ENCODE data around the gene A3GALT2. TPM values are rescaled to one million over a fixed set of nuclear protein-coding genes. Genes with fewer than 3 reads are reported as not detected.
A peak's percentile ranks its signal among the peaks of the same experiment; 100 is the strongest.

A3GALT2 gene
- total RNA-seq, 1 donor from 2014 or later, result not detected

DNA sequence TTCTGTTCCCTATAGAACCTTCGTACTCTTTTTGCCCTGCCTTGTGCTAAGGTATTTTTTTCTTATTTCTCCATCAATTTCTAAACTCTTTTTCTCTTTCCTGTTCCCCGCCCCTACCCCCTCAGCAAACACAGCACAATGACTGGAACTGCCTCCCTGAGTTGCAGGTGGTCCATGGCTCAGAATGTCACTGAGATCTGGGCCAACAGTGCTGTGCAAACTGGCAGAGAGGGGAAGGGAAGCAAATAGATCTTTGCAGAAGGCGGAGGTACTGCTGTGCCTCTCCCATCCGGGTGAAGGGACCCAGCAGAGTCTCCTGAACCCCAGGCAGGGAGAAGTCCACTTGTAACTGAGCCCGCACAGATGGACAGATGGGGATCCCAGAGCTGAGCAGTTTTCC, 32.6 kb upstream of the A3GALT2 start:
- Histone ChIP-seq H3K36me3 (ENCODE audit: control insufficient read depth in 3 of 3, insufficient read depth in 3 of 3, low read length in 3 of 3) (peaks cover 6 to 20% (median 10%) of the 10 kb centered on the region in 3 donors), H3K27me3 (ENCODE audit: control insufficient read depth in 3 of 3, insufficient read depth in 3 of 3, low read length in 3 of 3) (no peaks in the 10 kb centered on the region), H3K4me3 (ENCODE audit: low read length in 3 of 3) (no peak overlapping the region), H3K9me3 (ENCODE audit: control insufficient read depth in 3 of 3, low read length in 3 of 3) (no peaks in the 10 kb centered on the region), H3K27ac (ENCODE audit: low read depth, low read length) (no peak overlapping the region), H3K4me1 (ENCODE audit: control insufficient read depth in 3 of 3, insufficient read depth in 3 of 3, low read length in 3 of 3) (peaks cover 5 to 12% (median 8%) of the 10 kb centered on the region in 3 donors), H3K9ac (ENCODE audit: low read depth in 1 of 3, low read length in 3 of 3) (no peak overlapping the region)

DNA sequence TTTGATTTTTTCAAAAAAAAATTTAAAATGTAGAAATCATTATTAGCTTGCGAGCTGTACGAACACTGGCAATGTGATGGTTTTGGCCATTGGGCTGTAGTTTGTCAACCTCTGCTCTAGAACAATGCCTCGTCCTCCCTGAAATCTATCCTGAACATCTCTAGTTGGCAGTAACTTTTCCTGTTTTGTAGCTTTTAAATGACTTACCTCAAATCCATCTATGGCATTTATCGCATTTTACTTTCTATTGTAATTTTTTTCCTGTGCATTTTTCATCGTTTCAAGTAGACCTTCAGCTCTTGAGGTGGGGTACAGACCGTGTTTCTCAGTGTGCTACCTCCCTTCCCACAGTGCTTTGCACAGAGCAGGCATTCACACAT, 30.4 kb upstream of the A3GALT2 start:
- Histone ChIP-seq H3K9ac (ENCODE audit: low read depth in 1 of 3, low read length in 3 of 3) (no peak overlapping the region), H3K27me3 (ENCODE audit: control insufficient read depth in 3 of 3, insufficient read depth in 3 of 3, low read length in 3 of 3) (no peaks in the 10 kb centered on the region), H3K27ac (ENCODE audit: low read depth, low read length) (no peak overlapping the region), H3K4me1 (ENCODE audit: control insufficient read depth in 3 of 3, insufficient read depth in 3 of 3, low read length in 3 of 3) (peaks cover 27 to 35% (median 31%) of the 10 kb centered on the region in 3 donors), H3K4me3 (ENCODE audit: low read length in 3 of 3) (no peak overlapping the region), H3K36me3 (ENCODE audit: control insufficient read depth in 3 of 3, insufficient read depth in 3 of 3, low read length in 3 of 3) (peaks cover 6 to 17% (median 10%) of the 10 kb centered on the region in 3 donors), H3K9me3 (ENCODE audit: control insufficient read depth in 3 of 3, low read length in 3 of 3) (no peaks in the 10 kb centered on the region)

DNA sequence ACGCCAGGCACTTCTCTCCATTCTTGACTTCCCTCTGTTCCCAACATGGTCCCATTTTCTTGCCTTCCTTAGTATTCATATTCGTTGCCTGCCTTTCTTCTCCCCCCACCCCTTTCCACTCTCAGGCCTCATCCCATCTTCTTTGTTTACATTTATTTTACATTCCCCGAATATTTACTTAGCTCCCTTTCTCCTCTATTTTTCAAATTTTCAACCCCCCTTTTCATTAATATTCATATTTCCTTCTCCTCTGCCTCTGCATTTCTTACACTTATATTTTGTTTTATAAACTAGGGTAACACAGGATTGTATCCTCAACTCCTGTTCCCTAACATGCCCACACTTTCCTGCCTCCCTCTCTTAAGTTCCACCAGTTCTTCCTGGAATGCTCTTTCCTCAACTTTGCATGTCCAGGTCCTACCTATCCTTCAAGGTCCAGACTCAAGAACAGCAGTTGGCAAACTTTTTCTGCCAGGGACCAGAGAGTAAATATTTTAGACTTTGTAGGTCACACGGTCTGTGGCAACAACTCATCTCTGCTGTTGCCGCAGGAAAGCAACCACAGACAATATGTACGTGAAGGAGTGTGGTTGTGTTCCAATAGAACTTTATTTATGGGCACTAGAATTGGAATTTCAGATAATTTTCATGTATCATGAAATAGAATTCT, 29.8 kb upstream of the A3GALT2 start:
- H3K9me3 ChIP-seq (ENCODE audit: control insufficient read depth in 3 of 3, low read length in 3 of 3), result no peaks in the 10 kb centered on the region
- peak overlapping the region; percentile 77 to 90 (median 88) for H3K9ac ChIP-seq (ENCODE audit: low read depth in 1 of 3, low read length in 3 of 3)
- no peaks in the 10 kb centered on the region for H3K27me3 ChIP-seq (ENCODE audit: control insufficient read depth in 3 of 3, insufficient read depth in 3 of 3, low read length in 3 of 3)
- H3K4me3 ChIP-seq (ENCODE audit: low read length in 3 of 3), result peak overlapping the region; percentile 83 to 85 (median 84)
- H3K4me1 ChIP-seq (ENCODE audit: control insufficient read depth in 3 of 3, insufficient read depth in 3 of 3, low read length in 3 of 3), result peaks cover 27 to 40% (median 35%) of the 10 kb centered on the region in 3 donors
- peak overlapping the region; percentile 85 for H3K27ac ChIP-seq (ENCODE audit: low read depth, low read length)
- H3K36me3 ChIP-seq (ENCODE audit: control insufficient read depth in 3 of 3, insufficient read depth in 3 of 3, low read length in 3 of 3), result peaks cover 6 to 17% (median 10%) of the 10 kb centered on the region in 3 donors

GRCh38 chr1:33349778-33350610, 29.1 kb upstream of the A3GALT2 start:
- Histone ChIP-seq H3K27me3 (ENCODE audit: control insufficient read depth in 3 of 3, insufficient read depth in 3 of 3, low read length in 3 of 3) (no peaks in the 10 kb centered on the region), H3K4me1 (ENCODE audit: control insufficient read depth in 3 of 3, insufficient read depth in 3 of 3, low read length in 3 of 3) (peaks cover 30 to 43% (median 41%) of the 10 kb centered on the region in 3 donors), H3K9ac (ENCODE audit: low read depth in 1 of 3, low read length in 3 of 3) (peak overlapping the region; percentile 77 to 90 (median 88))

GRCh38 chr1:33349081-33349759, 28.3 kb upstream of the A3GALT2 start:
- H3K4me1 ChIP-seq (ENCODE audit: control insufficient read depth in 3 of 3, insufficient read depth in 3 of 3, low read length in 3 of 3), result peaks cover 37 to 50% (median 49%) of the 10 kb centered on the region in 3 donors
- no peaks in the 10 kb centered on the region for H3K27me3 ChIP-seq (ENCODE audit: control insufficient read depth in 3 of 3, insufficient read depth in 3 of 3, low read length in 3 of 3)
- H3K27ac ChIP-seq (ENCODE audit: low read depth, low read length), result peak overlapping the region; percentile 94
- no peaks in the 10 kb centered on the region for H3K9me3 ChIP-seq (ENCODE audit: control insufficient read depth in 3 of 3, low read length in 3 of 3)
- peak overlapping the region; percentile 77 to 87 (median 80) for H3K4me3 ChIP-seq (ENCODE audit: low read length in 3 of 3)
- peaks cover 2 to 10% (median 3%) of the 10 kb centered on the region in 3 donors for H3K36me3 ChIP-seq (ENCODE audit: control insufficient read depth in 3 of 3, insufficient read depth in 3 of 3, low read length in 3 of 3)
- peak overlapping the region; percentile 82 to 87 (median 85) for H3K9ac ChIP-seq (ENCODE audit: low read depth in 1 of 3, low read length in 3 of 3)

More at GRCh38 chr1:33349778-33350610, 29.1 kb upstream of the A3GALT2 start:
- peaks cover 6 to 17% (median 10%) of the 10 kb centered on the region in 3 donors for H3K36me3 ChIP-seq (ENCODE audit: control insufficient read depth in 3 of 3, insufficient read depth in 3 of 3, low read length in 3 of 3)
- H3K4me3 ChIP-seq (ENCODE audit: low read length in 3 of 3), result peak overlapping the region; percentile 83 to 85 (median 84)
- peak overlapping the region; percentile 85 for H3K27ac ChIP-seq (ENCODE audit: low read depth, low read length)
- no peaks in the 10 kb centered on the region for H3K9me3 ChIP-seq (ENCODE audit: control insufficient read depth in 3 of 3, low read length in 3 of 3)

DNA sequence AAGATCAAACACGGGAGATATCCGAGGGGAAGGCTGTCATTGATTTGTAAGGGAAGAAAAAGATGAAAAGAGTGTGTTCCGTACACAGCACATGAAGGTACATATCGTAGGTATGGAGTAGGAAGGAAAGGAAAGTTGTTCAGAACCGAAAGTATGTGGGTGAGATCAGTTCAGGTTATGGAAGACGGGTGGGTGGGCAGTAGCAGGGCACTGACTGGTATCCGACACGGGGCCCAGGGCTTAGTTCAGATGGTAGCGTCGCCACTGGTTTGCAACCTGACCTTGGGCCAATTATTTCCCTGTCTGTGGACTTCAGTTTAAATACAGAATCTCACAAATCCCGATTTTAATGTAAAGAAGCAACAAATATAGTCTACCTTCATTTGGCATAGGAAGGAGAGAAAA, 27.8 kb upstream of the A3GALT2 start:
- Histone ChIP-seq H3K4me1 (ENCODE audit: control insufficient read depth in 3 of 3, insufficient read depth in 3 of 3, low read length in 3 of 3) (peaks cover 43 to 56% (median 55%) of the 10 kb centered on the region in 3 donors), H3K4me3 (ENCODE audit: low read length in 3 of 3) (peak overlapping the region; percentile 77 to 87 (median 80))

GRCh38 chr1:33348194-33348593, 27.3 kb upstream of the A3GALT2 start:
- peaks cover 47 to 60% (median 58%) of the 10 kb centered on the region in 3 donors for H3K4me1 ChIP-seq (ENCODE audit: control insufficient read depth in 3 of 3, insufficient read depth in 3 of 3, low read length in 3 of 3)

More for the DNA sequence above, 27.8 kb upstream of the A3GALT2 start:
- H3K36me3 ChIP-seq (ENCODE audit: control insufficient read depth in 3 of 3, insufficient read depth in 3 of 3, low read length in 3 of 3), result peaks cover 0 to 6% (median 0%) of the 10 kb centered on the region in 3 donors
- peak overlapping the region; percentile 82 to 87 (median 85) for H3K9ac ChIP-seq (ENCODE audit: low read depth in 1 of 3, low read length in 3 of 3)
- no peaks in the 10 kb centered on the region for H3K27me3 ChIP-seq (ENCODE audit: control insufficient read depth in 3 of 3, insufficient read depth in 3 of 3, low read length in 3 of 3)
- H3K27ac ChIP-seq (ENCODE audit: low read depth, low read length), result peak overlapping the region; percentile 94
- H3K9me3 ChIP-seq (ENCODE audit: control insufficient read depth in 3 of 3, low read length in 3 of 3), result no peaks in the 10 kb centered on the region

GRCh38 chr1:33347650-33347992, 26.7 kb upstream of the A3GALT2 start:
- Histone ChIP-seq H3K36me3 (ENCODE audit: control insufficient read depth in 3 of 3, insufficient read depth in 3 of 3, low read length in 3 of 3) (peaks cover 0 to 7% (median 0%) of the 10 kb centered on the region in 3 donors), H3K4me3 (ENCODE audit: low read length in 3 of 3) (peak overlapping the region; percentile 48 to 80 (median 77)), H3K9ac (ENCODE audit: low read depth in 1 of 3, low read length in 3 of 3) (peak overlapping the region; percentile 68 to 87 (median 82)), H3K4me1 (ENCODE audit: control insufficient read depth in 3 of 3, insufficient read depth in 3 of 3, low read length in 3 of 3) (peaks cover 52 to 65% (median 64%) of the 10 kb centered on the region in 3 donors), H3K9me3 (ENCODE audit: control insufficient read depth in 3 of 3, low read length in 3 of 3) (no peaks in the 10 kb centered on the region), H3K27me3 (ENCODE audit: control insufficient read depth in 3 of 3, insufficient read depth in 3 of 3, low read length in 3 of 3) (no peaks in the 10 kb centered on the region), H3K27ac (ENCODE audit: low read depth, low read length) (peak overlapping the region; percentile 94)

More at GRCh38 chr1:33348194-33348593, 27.3 kb upstream of the A3GALT2 start:
- Histone ChIP-seq H3K9me3 (ENCODE audit: control insufficient read depth in 3 of 3, low read length in 3 of 3) (no peaks in the 10 kb centered on the region), H3K36me3 (ENCODE audit: control insufficient read depth in 3 of 3, insufficient read depth in 3 of 3, low read length in 3 of 3) (peaks cover 0 to 5% (median 0%) of the 10 kb centered on the region in 3 donors), H3K27ac (ENCODE audit: low read depth, low read length) (peak overlapping the region; percentile 94), H3K9ac (ENCODE audit: low read depth in 1 of 3, low read length in 3 of 3) (peak overlapping the region; percentile 82 to 87 (median 85)), H3K27me3 (ENCODE audit: control insufficient read depth in 3 of 3, insufficient read depth in 3 of 3, low read length in 3 of 3) (no peaks in the 10 kb centered on the region), H3K4me3 (ENCODE audit: low read length in 3 of 3) (peak overlapping the region; percentile 77 to 87 (median 80))

- Histone ChIP-seq H3K4me1 (ENCODE audit: control insufficient read depth in 3 of 3, insufficient read depth in 3 of 3, low read length in 3 of 3) (peaks cover 58 to 71% (median 69%) of the 10 kb centered on the region in 3 donors), H3K9me3 (ENCODE audit: control insufficient read depth in 3 of 3, low read length in 3 of 3) (no peaks in the 10 kb centered on the region), H3K27ac (ENCODE audit: low read depth, low read length) (peak overlapping the region; percentile 94), H3K36me3 (ENCODE audit: control insufficient read depth in 3 of 3, insufficient read depth in 3 of 3, low read length in 3 of 3) (peaks cover 0 to 6% (median 0%) of the 10 kb centered on the region in 3 donors), H3K27me3 (ENCODE audit: control insufficient read depth in 3 of 3, insufficient read depth in 3 of 3, low read length in 3 of 3) (no peaks in the 10 kb centered on the region), H3K4me3 (ENCODE audit: low read length in 3 of 3) (peak overlapping the region; percentile 59 to 80 (median 77)), H3K9ac (ENCODE audit: low read depth in 1 of 3, low read length in 3 of 3) (peak overlapping the region; percentile 68 to 87 (median 82))
Observed at GRCh38 chr1:33346927-33347649, 26.2 kb upstream of the A3GALT2 start.
